Stimulated activated CD8-positive, alpha-beta memory T cell treated with anti-CD3 and anti-CD28 coated beads, Interleukin-7, amount 100 ng/mL, for 24 hours (primary cell): ENCODE measurements around the gene PACSIN1.

Experiments
- DNase-seq: peaks from one replicate; pipeline ENCODE4 v3.0.0-alpha.2; 2020; ENCODE audit warnings: low read depth

PACSIN1 gene

GRCh38 chr6:34581561-34581920 lies 115.7 kb downstream of the PACSIN1 start:
- no peak for DNase-seq

- DNase-seq = no peak
Observed at GRCh38 chr6:34583461-34583860, 117.6 kb downstream of the PACSIN1 start.

GRCh38 chr6:34583861-34584604 lies 118.2 kb downstream of the PACSIN1 start:
- no peak for DNase-seq

GRCh38 chr6:34584694-34585093 lies 118.8 kb downstream of the PACSIN1 start:
- no peak for DNase-seq
